Measurements from ENCODE around the gene SORBS1.

The SORBS1 gene

GRCh38 chr10:95538412-95538811 lies 22.8 kb downstream of the SORBS1 start:
- DNase-seq: no peak

GRCh38 chr10:95537542-95537927 lies 23.6 kb downstream of the SORBS1 start:
- no peak for DNase-seq

- DNase-seq: no peak
These were observed 24.2 kb downstream of the SORBS1 start for GRCh38 chr10:95536894-95537541.

GRCh38 chr10:95536017-95536416 lies 25.2 kb downstream of the SORBS1 start:
- no peak for DNase-seq

- no peak for DNase-seq
These were observed 25.6 kb downstream of the SORBS1 start for GRCh38 chr10:95535526-95535925.

- no peak for DNase-seq
These were observed 27.6 kb downstream of the SORBS1 start for GRCh38 chr10:95533590-95533989.

- no peak for DNase-seq
These were observed 28.6 kb downstream of the SORBS1 start for GRCh38 chr10:95532536-95532935.

GRCh38 chr10:95531994-95532399 lies 29.2 kb downstream of the SORBS1 start:
- no peak for DNase-seq

- no peak for DNase-seq
These were observed 29.9 kb downstream of the SORBS1 start for GRCh38 chr10:95531058-95531809.

GRCh38 chr10:95530561-95530960 lies 30.6 kb downstream of the SORBS1 start:
- DNase-seq: no peak

- no peak for DNase-seq
These were observed 31.1 kb downstream of the SORBS1 start for GRCh38 chr10:95530029-95530428.

GRCh38 chr10:95526044-95526443 lies 35.1 kb downstream of the SORBS1 start:
- DNase-seq: no peak

GRCh38 chr10:95525033-95525418 lies 36.1 kb downstream of the SORBS1 start:
- no peak for DNase-seq

- DNase-seq: no peak
These were observed 36.7 kb downstream of the SORBS1 start for GRCh38 chr10:95524358-95525032.

GRCh38 chr10:95522117-95522516 lies 39.1 kb downstream of the SORBS1 start:
- no peak for DNase-seq

GRCh38 chr10:95520617-95521016 lies 40.6 kb downstream of the SORBS1 start:
- no peak for DNase-seq

- no peak for DNase-seq
These were observed 42.4 kb downstream of the SORBS1 start for GRCh38 chr10:95518455-95519452.

- DNase-seq: peak; percentile 38
These were observed 43.4 kb downstream of the SORBS1 start for GRCh38 chr10:95517536-95518454.

- no peak for DNase-seq
These were observed 44.3 kb downstream of the SORBS1 start for GRCh38 chr10:95516774-95517373.

- peak; percentile 12 for DNase-seq
These were observed 47.2 kb downstream of the SORBS1 start for GRCh38 chr10:95513941-95514392.

GRCh38 chr10:95513008-95513589 lies 48.1 kb downstream of the SORBS1 start:
- DNase-seq: no peak

All from fibroblast of skin of right biceps (primary cell).